ENCODE results near the gene VPS13C.

Gene VPS13C

GRCh38 chr15:62085740-62086139, 25.5 kb upstream of the VPS13C start:
- Histone ChIP-seq H3K4me3 (replicated peaks; ENCODE audit: low read depth, low read length) (no peak overlapping the region), H3K27me3 (replicated peaks; ENCODE audit: control insufficient read depth, insufficient read depth, low read length) (no peaks in the 10 kb centered on the region), H3K36me3 (ENCODE audit: control insufficient read depth, insufficient read depth, low read length) (no peaks in the 10 kb centered on the region; the same call in 1 of the 2 replicates)
- no peak for DNase-seq (ENCODE audit: extremely low read depth, insufficient read length)
- no peak for TF ChIP-seq CTCF (IDR thresholded peaks at IDR 0.05; ENCODE audit: insufficient read depth, low read length, poor library complexity, severe bottlenecking)

GRCh38 chr15:62083194-62084154, 23.2 kb upstream of the VPS13C start:
- H3K4me3 ChIP-seq (replicated peaks; ENCODE audit: low read depth, low read length) = no peak overlapping the region
- DNase-seq (ENCODE audit: extremely low read depth, insufficient read length) = no peak
- TF ChIP-seq CTCF (IDR thresholded peaks at IDR 0.05; ENCODE audit: insufficient read depth, low read length, poor library complexity, severe bottlenecking) = no peak
- H3K36me3 ChIP-seq (ENCODE audit: control insufficient read depth, insufficient read depth, low read length) = no peaks in the 10 kb centered on the region; the same call in 1 of the 2 replicates
- no peaks in the 10 kb centered on the region for H3K27me3 ChIP-seq (replicated peaks; ENCODE audit: control insufficient read depth, insufficient read depth, low read length)

- H3K27me3 ChIP-seq (replicated peaks; ENCODE audit: control insufficient read depth, insufficient read depth, low read length) = no peaks in the 10 kb centered on the region
- DNase-seq (ENCODE audit: extremely low read depth, insufficient read length) = no peak
- no peak for TF ChIP-seq CTCF (IDR thresholded peaks at IDR 0.05; ENCODE audit: insufficient read depth, low read length, poor library complexity, severe bottlenecking)
- no peaks in the 10 kb centered on the region for H3K36me3 ChIP-seq (ENCODE audit: control insufficient read depth, insufficient read depth, low read length)
- H3K4me3 ChIP-seq (replicated peaks; ENCODE audit: low read depth, low read length) = no peak overlapping the region
Observed at GRCh38 chr15:62079594-62079993, 19.3 kb upstream of the VPS13C start.

GRCh38 chr15:62075595-62076277, 15.5 kb upstream of the VPS13C start:
- no peaks in the 10 kb centered on the region for H3K36me3 ChIP-seq (ENCODE audit: control insufficient read depth, insufficient read depth, low read length)
- TF ChIP-seq CTCF (IDR thresholded peaks at IDR 0.05; ENCODE audit: insufficient read depth, low read length, poor library complexity, severe bottlenecking) = no peak
- H3K4me3 ChIP-seq (replicated peaks; ENCODE audit: low read depth, low read length) = no peak overlapping the region
- H3K27me3 ChIP-seq (replicated peaks; ENCODE audit: control insufficient read depth, insufficient read depth, low read length) = no peaks in the 10 kb centered on the region
- DNase-seq (ENCODE audit: extremely low read depth, insufficient read length) = no peak

GRCh38 chr15:62071711-62072308, 11.6 kb upstream of the VPS13C start:
- Histone ChIP-seq H3K27me3 (replicated peaks; ENCODE audit: control insufficient read depth, insufficient read depth, low read length) (peaks cover 1% of the 10 kb centered on the region; the same call in 1 of the 2 replicates), H3K36me3 (ENCODE audit: control insufficient read depth, insufficient read depth, low read length) (no peaks in the 10 kb centered on the region), H3K4me3 (replicated peaks; ENCODE audit: low read depth, low read length) (no peak overlapping the region)
- no peak for DNase-seq (ENCODE audit: extremely low read depth, insufficient read length)
- TF ChIP-seq CTCF (IDR thresholded peaks at IDR 0.05; ENCODE audit: insufficient read depth, low read length, poor library complexity, severe bottlenecking) = peak; percentile 59
